ENCODE results near the gene LRRC17.

GRCh38 chr7:102891693-102892261, 21.0 kb upstream of the LRRC17 start:
- TF ChIP-seq CTCF (IDR thresholded peaks at IDR 0.05) (no peak), POLR2A (IDR thresholded peaks at IDR 0.05) (no peak)
